GM12864 (cell line): ENCODE results near the gene EDEM2.

Source experiments
- DNase-seq: peaks from one replicate; pipeline ENCODE4 v3.0.0-alpha.2; 2011; ENCODE audit warnings: low read depth
- H3K4me3 ChIP-seq: 2 replicates; pipeline ENCODE4 v1.5.1; 2011; ENCODE audit warnings: mild to moderate bottlenecking, low read depth, low read length, control low read depth
- TF ChIP-seq, protein P1 (sequence below): IDR thresholded peaks from 2 replicates; pipeline ENCODE4 v1.5.1; 2011; ENCODE audit warnings: low read depth, mild to moderate bottlenecking, moderate library complexity, low read length, control low read depth, inconsistent platforms; ENCODE audit errors: missing control alignments

Gene EDEM2

DNA sequence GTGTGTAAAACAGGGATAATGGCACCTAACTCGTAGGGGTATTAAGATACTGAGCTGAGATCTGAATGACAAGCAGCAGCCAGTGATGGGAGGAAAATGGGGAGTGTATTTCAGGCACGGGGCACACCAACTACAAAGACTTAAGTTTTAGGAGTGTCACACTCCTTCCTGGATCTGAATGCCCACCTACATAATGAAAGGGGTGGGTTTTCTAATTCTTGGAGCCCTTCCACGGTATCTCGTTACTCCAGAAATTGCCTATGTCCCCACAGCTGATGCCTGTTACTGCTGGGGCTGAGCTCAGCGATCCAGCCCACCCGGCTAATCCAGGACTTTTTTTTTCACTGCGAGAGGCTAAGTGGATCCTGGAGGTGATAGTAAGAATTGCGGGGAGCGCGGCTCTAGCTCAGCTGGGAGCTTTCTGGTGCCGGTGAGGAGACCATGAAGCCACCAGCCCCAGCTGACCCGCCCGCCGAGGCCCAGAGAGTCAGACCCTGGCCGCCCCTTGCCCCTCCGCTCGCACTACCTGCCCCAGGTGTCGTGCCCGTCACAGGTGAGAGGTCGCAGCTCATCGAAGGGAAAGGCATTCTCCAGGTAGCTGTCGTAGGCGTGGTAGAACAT is 727 bp downstream of the EDEM2 start:
- DNase-seq, result no peak
- peak overlapping the region; percentile 72 for H3K4me3 ChIP-seq
- TF ChIP-seq, protein P1, sequence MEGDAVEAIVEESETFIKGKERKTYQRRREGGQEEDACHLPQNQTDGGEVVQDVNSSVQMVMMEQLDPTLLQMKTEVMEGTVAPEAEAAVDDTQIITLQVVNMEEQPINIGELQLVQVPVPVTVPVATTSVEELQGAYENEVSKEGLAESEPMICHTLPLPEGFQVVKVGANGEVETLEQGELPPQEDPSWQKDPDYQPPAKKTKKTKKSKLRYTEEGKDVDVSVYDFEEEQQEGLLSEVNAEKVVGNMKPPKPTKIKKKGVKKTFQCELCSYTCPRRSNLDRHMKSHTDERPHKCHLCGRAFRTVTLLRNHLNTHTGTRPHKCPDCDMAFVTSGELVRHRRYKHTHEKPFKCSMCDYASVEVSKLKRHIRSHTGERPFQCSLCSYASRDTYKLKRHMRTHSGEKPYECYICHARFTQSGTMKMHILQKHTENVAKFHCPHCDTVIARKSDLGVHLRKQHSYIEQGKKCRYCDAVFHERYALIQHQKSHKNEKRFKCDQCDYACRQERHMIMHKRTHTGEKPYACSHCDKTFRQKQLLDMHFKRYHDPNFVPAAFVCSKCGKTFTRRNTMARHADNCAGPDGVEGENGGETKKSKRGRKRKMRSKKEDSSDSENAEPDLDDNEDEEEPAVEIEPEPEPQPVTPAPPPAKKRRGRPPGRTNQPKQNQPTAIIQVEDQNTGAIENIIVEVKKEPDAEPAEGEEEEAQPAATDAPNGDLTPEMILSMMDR, result no peak

DNA sequence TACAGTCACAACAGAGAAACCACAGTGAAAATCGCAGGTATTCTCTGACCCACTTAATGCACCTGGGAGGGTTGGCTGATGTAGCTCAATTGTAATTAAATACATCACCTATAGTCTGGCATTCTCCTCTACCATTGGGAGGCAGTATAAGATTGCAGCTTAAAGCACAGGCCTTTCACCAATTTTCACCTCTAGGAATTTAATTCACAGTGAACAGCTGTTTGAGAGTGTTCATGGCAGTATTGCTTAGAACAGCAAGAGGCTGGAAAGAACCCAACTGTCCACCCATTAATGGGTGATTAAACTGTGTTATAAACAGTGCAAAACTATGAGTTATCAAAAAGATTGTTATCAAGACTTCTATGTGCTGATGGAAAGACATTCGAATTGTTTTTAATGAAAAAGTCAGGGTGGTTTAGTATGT is 2.0 kb downstream of the EDEM2 start:
- no peak overlapping the region for H3K4me3 ChIP-seq
- no peak for DNase-seq
- TF ChIP-seq, protein P1, result peak; percentile 51

DNA sequence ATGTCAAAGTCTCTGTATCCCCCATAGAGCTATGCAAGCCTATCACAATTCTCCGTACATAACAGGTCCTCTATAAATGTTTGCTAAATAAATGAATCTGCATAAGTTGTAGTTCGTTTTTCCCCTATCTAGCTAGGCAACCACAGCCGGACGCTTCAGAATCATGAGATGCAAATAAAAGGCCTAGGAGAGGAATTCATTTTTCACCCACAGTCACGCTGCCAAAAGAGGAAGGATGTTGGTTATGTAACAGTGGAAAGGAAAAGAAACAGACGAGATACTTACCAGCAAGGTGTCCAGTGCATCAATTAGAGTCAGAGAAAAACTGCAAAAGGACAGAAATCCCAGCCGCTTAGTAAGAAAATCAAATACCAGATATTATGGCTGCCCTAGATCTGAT is 2.4 kb downstream of the EDEM2 start:
- TF ChIP-seq, protein P1, result no peak
- DNase-seq, result no peak
- H3K4me3 ChIP-seq, result no peak overlapping the region

DNA sequence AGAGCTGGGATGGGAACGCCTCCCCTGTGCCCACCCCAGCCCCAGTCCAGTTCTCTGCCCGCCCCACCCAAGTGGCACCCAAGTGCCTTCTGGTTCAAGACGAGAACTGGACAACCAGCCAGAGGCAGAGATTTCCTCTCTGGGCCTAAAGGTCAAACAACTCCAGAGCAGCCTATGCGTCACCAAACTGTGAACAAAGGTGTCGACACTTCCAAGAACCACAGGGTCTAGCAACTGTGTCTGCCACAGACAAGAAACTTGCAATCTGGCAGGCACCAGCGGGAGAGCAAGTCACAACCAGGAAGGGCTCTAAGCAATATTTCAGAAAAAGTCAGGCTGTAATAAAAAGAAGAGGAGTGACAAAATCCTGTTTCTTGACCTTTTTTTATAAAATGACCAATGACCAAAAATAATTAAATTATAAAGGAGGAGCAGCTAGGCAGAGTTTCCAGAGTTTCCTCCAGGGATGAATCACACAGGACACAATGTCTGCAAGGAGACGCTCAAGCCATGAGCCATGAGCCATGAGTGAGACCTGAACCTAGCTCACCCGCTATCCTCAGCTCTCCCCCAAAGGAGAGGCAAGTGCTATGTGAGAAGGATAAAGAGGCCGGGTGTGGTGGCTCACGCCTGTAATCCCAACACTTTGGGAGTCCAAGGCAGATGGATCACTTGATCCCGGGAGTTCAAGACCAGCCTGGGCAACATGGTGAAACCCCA is 11.1 kb downstream of the EDEM2 start:
- H3K4me3 ChIP-seq, result no peak overlapping the region
- DNase-seq, result no peak
- TF ChIP-seq, protein P1, result no peak

DNA sequence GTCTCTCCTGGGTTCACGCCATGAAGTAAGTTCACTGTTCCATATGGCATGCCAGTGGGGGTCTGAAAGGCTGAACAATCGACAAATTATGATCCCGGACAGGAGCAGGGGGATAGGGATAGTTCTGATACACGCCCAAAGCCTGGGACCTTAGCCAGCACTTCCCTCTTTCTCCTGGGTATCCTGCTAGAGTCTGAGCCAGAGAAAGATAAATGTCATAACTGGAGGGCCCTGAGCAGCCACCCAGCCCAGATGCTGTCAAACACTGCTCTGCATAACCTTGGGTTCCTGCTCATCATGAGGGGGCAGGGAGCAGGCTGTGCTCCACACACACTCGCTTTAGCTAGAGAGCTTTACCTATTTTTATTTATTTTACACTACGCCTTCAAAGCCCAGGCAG is 12.3 kb downstream of the EDEM2 start:
- H3K4me3 ChIP-seq, result no peak overlapping the region
- TF ChIP-seq, protein P1, result no peak
- no peak for DNase-seq

DNA sequence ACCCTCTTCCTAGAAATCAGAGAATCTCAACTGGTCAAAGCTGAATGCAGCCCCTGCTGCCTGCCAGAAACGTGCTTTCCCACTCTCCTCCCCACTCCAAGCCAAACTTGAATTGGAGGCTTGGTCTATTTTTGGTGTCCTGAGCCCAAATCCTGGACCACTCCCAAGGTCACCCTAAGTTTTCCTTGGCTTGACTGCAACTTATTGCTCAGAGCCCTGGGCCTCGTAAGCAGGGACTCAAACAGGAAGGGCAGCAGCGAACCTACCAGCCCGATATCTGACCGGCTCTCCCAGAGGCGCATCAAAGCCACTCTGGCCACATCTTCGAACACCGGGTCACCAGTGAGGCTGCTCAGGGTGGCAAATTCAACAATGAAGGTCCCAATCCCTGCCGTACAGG is 12.7 kb downstream of the EDEM2 start:
- TF ChIP-seq, protein P1, result no peak
- DNase-seq, result no peak
- H3K4me3 ChIP-seq, result no peak overlapping the region

DNA sequence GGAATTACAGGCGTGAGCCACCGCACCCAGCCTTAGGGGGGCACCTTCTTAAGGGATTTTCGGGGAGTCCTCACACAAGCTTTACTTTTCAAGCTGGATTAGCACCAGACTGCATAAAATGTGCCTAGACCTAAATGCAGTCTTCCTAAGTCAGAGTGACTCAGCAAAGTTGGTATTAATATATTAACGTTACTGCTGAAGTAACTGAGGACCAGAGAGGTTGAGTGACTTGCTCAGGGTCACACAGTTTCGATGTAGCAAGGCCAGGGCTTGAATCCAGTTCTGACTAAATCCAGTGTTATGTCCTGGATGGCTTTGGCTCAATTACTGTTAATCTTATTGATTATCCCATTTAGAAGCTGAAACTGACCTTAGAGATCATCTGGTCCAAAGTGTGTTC is 13.4 kb downstream of the EDEM2 start:
- H3K4me3 ChIP-seq, result no peak overlapping the region
- TF ChIP-seq, protein P1, result no peak
- DNase-seq, result no peak
